NCI-H82 treated with DMSO at 0.1 percent for 48 hours (cell line): Measurements from ENCODE around the gene HIC2.
"Not testable (repeated sequence)": the region's sequence is repeated elsewhere in the genome, so short reads cannot be mapped to it uniquely, and the experiment has no call there.

Source experiments
- DNase-seq: peaks from one replicate; lab custom pipeline; 2025; ENCODE audit not compliant: unreplicated experiment; lab: John Stamatoyannopoulos, UW

Gene HIC2

GRCh38 chr22:21417227-21417746, at the start of gene HIC2:
Gene HIC2 (plus strand): TSS chr22:21417371. CDS start chr22:21442832, 25,461 bp downstream.
- DNase-seq = not testable (repeated sequence)

- not testable (repeated sequence) for DNase-seq
Measured at GRCh38 chr22:21368603-21369310, 48.4 kb upstream of the HIC2 start.

GRCh38 chr22:21375880-21376279, 41.3 kb upstream of the HIC2 start:
- not testable (repeated sequence) for DNase-seq

- not testable (repeated sequence) for DNase-seq
Measured at GRCh38 chr22:21383701-21384467, 33.3 kb upstream of the HIC2 start, which contains the start of gene RIMBP3B. Gene RIMBP3B (plus strand): TSS chr22:21383751. CDS start chr22:21383859, 108 bp downstream.

GRCh38 chr22:21384468-21385357, 32.5 kb upstream of the HIC2 start:
- not testable (repeated sequence) for DNase-seq

- not testable (repeated sequence) for DNase-seq
Measured at GRCh38 chr22:21389480-21389879, 27.7 kb upstream of the HIC2 start.

GRCh38 chr22:21390013-21390412, 27.2 kb upstream of the HIC2 start:
- DNase-seq = not testable (repeated sequence)

- DNase-seq = not testable (repeated sequence)
Measured at GRCh38 chr22:21394613-21395012, 22.6 kb upstream of the HIC2 start.

- DNase-seq = not testable (repeated sequence)
Measured at GRCh38 chr22:21401197-21401969, 15.8 kb upstream of the HIC2 start.

- DNase-seq = not testable (repeated sequence)
Measured at GRCh38 chr22:21402763-21403314, 14.3 kb upstream of the HIC2 start.

GRCh38 chr22:21407139-21407538, 10.0 kb upstream of the HIC2 start:
- DNase-seq = not testable (repeated sequence)

- not testable (repeated sequence) for DNase-seq
Measured at GRCh38 chr22:21407792-21408191, 9.4 kb upstream of the HIC2 start.

GRCh38 chr22:21416375-21416774, 796 bp upstream of the HIC2 start:
- DNase-seq = not testable (repeated sequence)

- not testable (repeated sequence) for DNase-seq
Measured at GRCh38 chr22:21417853-21418252, 682 bp downstream of the HIC2 start.

GRCh38 chr22:21418974-21419638, 1.9 kb downstream of the HIC2 start:
- DNase-seq = not testable (repeated sequence)

- DNase-seq = not testable (repeated sequence)
Measured at GRCh38 chr22:21420180-21420763, 3.1 kb downstream of the HIC2 start.

GRCh38 chr22:21424084-21424709, 7.0 kb downstream of the HIC2 start:
- not testable (repeated sequence) for DNase-seq
